Neural cell (in vitro differentiated cells): ENCODE results near the gene FGGY. TPM values are rescaled to one million over a fixed set of nuclear protein-coding genes. Genes with fewer than 3 reads are reported as not detected.

ENCODE experiments used
- H2AFZ ChIP-seq: fragments of 200-600, 300-800 bp; sonication (generic), shearing (Covaris generic); 2 replicates; pipeline ENCODE4 v1.6.0; 2014; ENCODE audit warnings: low read depth, mild to moderate bottlenecking, antibody characterized with exemption, low read length, moderate library complexity
- H3F3A ChIP-seq: fragments of 200-600 bp; shearing (Covaris generic); 2 replicates; pipeline ENCODE4 v1.6.1; 2016; ENCODE audit warnings: mild to moderate bottlenecking, moderate library complexity, mixed read lengths, antibody characterized with exemption, low read length; ENCODE audit not compliant: insufficient read depth, poor library complexity, severe bottlenecking
- H3K27ac ChIP-seq: fragments of 200-600, 300-800 bp; sonication (generic), shearing (Covaris generic); 2 replicates; pipeline ENCODE4 v1.5.1; 2014; ENCODE audit warnings: mild to moderate bottlenecking, low read length, moderate library complexity
- H3K27me3 ChIP-seq: fragments of 300-800, 200-600 bp; sonication (generic), shearing (Covaris generic); 2 replicates; pipeline ENCODE4 v1.6.0; 2014; ENCODE audit warnings: mild to moderate bottlenecking, low read depth, low read length, moderate library complexity; ENCODE audit not compliant: insufficient read depth
- H3K36me3 ChIP-seq: fragments of 300-800, 200-600 bp; sonication (generic), shearing (Covaris generic); 2 replicates; pipeline ENCODE4 v1.5.1; 2014; ENCODE audit warnings: mild to moderate bottlenecking, antibody characterized with exemption, low read length, moderate library complexity; ENCODE audit not compliant: insufficient read depth
- H3K4me2 ChIP-seq: fragments of 300-800, 200-600 bp; sonication (generic), shearing (Covaris generic); 2 replicates; pipeline ENCODE4 v1.6.0; 2014; ENCODE audit warnings: mild to moderate bottlenecking, low read length
- H3K4me3 ChIP-seq: fragments of 300-800, 200-600 bp; sonication (generic), shearing (Covaris generic); 2 replicates; pipeline ENCODE4 v1.5.1; 2014; ENCODE audit warnings: mild to moderate bottlenecking, low read length, moderate library complexity
- H3K79me2 ChIP-seq: fragments of 200-600 bp; shearing (Covaris generic); replicated peaks from 2 replicates; pipeline ENCODE4 v1.6.0; 2014; ENCODE audit warnings: mild to moderate bottlenecking, low read length, moderate library complexity; ENCODE audit not compliant: insufficient read depth
- H3K9ac ChIP-seq: fragments of 300-800, 200-600 bp; sonication (generic), shearing (Covaris generic); 2 replicates; pipeline ENCODE4 v1.6.1; 2016; ENCODE audit warnings: mild to moderate bottlenecking, low read length, mixed read lengths
- H3K9me2 ChIP-seq: fragments of 200-600 bp; shearing (Covaris generic); 2 replicates; pipeline ENCODE4 v1.6.1; 2016; ENCODE audit warnings: mild to moderate bottlenecking, low read length, mixed read lengths; ENCODE audit not compliant: insufficient read depth
- H3K9me3 ChIP-seq: fragments of 200-600, 300-800 bp; sonication (generic), shearing (Covaris generic); 2 replicates; pipeline ENCODE4 v1.6.1; 2016; ENCODE audit warnings: mild to moderate bottlenecking, mixed run types, low read length, moderate library complexity, mixed read lengths
- H4K20me1 ChIP-seq: fragments of 200-600 bp; shearing (Covaris generic); 2 replicates; pipeline ENCODE4 v1.6.1; 2016; ENCODE audit warnings: mild to moderate bottlenecking, mixed run types; ENCODE audit not compliant: insufficient read depth
- EP300 ChIP-seq: fragments of 450-650 bp; conservative IDR thresholded peaks from 2 replicates; pipeline ENCODE4 v1.6.1; 2014; ENCODE audit warnings: antibody characterized with exemption, mild to moderate bottlenecking, moderate library complexity; ENCODE audit not compliant: poor library complexity, severe bottlenecking
- EZH2 ChIP-seq: fragments of 200-600, 300-800 bp; shearing (Covaris generic), sonication (generic); IDR thresholded peaks from 2 replicates; pipeline ENCODE4 v1.6.1; 2014; ENCODE audit warnings: antibody characterized with exemption, low read length, borderline replicate concordance, mild to moderate bottlenecking; ENCODE audit not compliant: insufficient read depth, poor library complexity, severe bottlenecking
- POLR2AphosphoS5 ChIP-seq: IDR thresholded peaks from 2 replicates; pipeline ENCODE4 v1.6.1; 2012
- RAD21 ChIP-seq: fragments of 450-650 bp; conservative IDR thresholded peaks from 2 replicates; pipeline ENCODE4 v1.6.1; 2014; ENCODE audit warnings: antibody characterized with exemption, mild to moderate bottlenecking, moderate library complexity
- SMC3 ChIP-seq: fragments of 450-650 bp; conservative IDR thresholded peaks from 2 replicates; pipeline ENCODE4 v1.6.1; 2014; ENCODE audit warnings: antibody characterized with exemption, mild to moderate bottlenecking, moderate library complexity; ENCODE audit not compliant: poor library complexity
- TAF1 ChIP-seq: IDR thresholded peaks from 2 replicates; pipeline ENCODE4 v1.6.1; 2012; ENCODE audit warnings: low read depth
- polyA plus RNA-seq: library from polyadenylated mRNA; depleted of rRNA; stranded (reverse); fragments of >200 nt; gene quantifications from 2 replicates; pipeline ENCODE4 v1.2.3, GENCODE V29; 2014
- TF ChIP-seq, protein P1 (sequence below): fragments of 450-650 bp; IDR thresholded peaks from 2 replicates; pipeline ENCODE4 v1.5.1; 2014; ENCODE audit warnings: antibody characterized with exemption, mild to moderate bottlenecking, moderate library complexity; ENCODE audit not compliant: poor library complexity, severe bottlenecking
- TF ChIP-seq, protein P2 (sequence below): IDR thresholded peaks from 2 replicates; pipeline ENCODE4 v1.6.1; 2012; ENCODE audit warnings: borderline replicate concordance

The FGGY gene
- polyA plus RNA-seq, 1 donor from 2014 or later, result 7.4 TPM

DNA sequence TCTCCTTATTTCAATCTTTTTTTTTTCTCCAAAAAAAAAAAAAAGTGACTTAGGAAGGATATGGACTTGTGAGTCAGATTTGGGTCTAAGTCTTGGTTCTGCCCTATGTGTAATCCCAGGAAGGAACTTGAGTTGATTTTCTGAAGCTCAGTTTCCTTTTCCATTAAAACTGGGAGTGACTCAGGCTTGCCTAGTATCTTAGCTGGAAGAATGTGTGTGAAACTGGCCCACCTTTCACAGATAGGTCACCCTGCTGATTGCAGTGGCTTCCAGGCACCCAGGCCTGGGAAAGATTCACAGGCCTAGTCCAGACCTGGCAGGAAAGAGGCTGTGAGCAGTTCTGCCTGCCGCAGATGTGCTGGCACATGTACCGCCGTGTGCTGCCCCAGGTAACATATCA lies 299.5 kb downstream of the FGGY start:
- TF ChIP-seq POLR2AphosphoS5 (no peak), RAD21 (no peak), EP300 (no peak), EZH2 (no peak), TAF1 (no peak)
- TF ChIP-seq, protein P1, sequence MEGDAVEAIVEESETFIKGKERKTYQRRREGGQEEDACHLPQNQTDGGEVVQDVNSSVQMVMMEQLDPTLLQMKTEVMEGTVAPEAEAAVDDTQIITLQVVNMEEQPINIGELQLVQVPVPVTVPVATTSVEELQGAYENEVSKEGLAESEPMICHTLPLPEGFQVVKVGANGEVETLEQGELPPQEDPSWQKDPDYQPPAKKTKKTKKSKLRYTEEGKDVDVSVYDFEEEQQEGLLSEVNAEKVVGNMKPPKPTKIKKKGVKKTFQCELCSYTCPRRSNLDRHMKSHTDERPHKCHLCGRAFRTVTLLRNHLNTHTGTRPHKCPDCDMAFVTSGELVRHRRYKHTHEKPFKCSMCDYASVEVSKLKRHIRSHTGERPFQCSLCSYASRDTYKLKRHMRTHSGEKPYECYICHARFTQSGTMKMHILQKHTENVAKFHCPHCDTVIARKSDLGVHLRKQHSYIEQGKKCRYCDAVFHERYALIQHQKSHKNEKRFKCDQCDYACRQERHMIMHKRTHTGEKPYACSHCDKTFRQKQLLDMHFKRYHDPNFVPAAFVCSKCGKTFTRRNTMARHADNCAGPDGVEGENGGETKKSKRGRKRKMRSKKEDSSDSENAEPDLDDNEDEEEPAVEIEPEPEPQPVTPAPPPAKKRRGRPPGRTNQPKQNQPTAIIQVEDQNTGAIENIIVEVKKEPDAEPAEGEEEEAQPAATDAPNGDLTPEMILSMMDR, result no peak
- Histone ChIP-seq H3K9me3 (no peaks in the 10 kb centered on the region), H3K9me2 (no peaks in the 10 kb centered on the region), H3K27ac (no peak overlapping the region), H2AFZ (no peak overlapping the region), H3K9ac (no peak overlapping the region), H3K4me2 (no peak overlapping the region), H3K4me3 (no peak overlapping the region), H3F3A (no peaks in the 10 kb centered on the region), H3K79me2 (no peaks in the 10 kb centered on the region), H4K20me1 (no peaks in the 10 kb centered on the region), H3K36me3 (no peaks in the 10 kb centered on the region), H3K27me3 (no peaks in the 10 kb centered on the region)

DNA sequence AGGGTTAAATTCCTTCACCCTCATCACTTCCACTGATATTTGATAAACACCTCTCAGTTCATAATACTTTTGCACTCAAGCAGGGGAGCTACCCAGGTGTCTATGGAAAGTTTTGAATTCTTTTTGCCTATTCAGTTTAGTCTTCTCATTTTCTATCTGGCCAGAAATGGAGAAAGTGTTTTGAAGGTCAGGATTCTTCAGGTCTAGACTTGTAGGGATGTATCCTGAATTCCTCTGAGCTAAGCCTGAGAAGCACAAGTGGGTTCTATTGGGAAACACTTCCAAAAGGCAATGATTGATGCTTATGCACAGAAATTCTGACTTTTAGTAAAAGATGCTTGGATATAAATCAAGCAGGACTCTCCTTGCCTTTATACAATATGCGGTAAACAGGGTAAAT lies 300.1 kb downstream of the FGGY start:
- Histone ChIP-seq H2AFZ (no peak overlapping the region), H3K9me2 (no peaks in the 10 kb centered on the region), H3K4me2 (no peak overlapping the region), H3K36me3 (no peaks in the 10 kb centered on the region), H3K9me3 (no peaks in the 10 kb centered on the region), H3K79me2 (no peaks in the 10 kb centered on the region), H4K20me1 (no peaks in the 10 kb centered on the region), H3F3A (no peaks in the 10 kb centered on the region), H3K27me3 (no peaks in the 10 kb centered on the region), H3K27ac (no peak overlapping the region), H3K9ac (no peak overlapping the region), H3K4me3 (no peak overlapping the region)
- TF ChIP-seq SMC3, result no peak
- no peak for TF ChIP-seq POLR2AphosphoS5
- TF ChIP-seq TAF1, result no peak
- TF ChIP-seq EP300, result no peak
- TF ChIP-seq EZH2, result no peak
- TF ChIP-seq, protein P1, result no peak
- TF ChIP-seq, protein P2, sequence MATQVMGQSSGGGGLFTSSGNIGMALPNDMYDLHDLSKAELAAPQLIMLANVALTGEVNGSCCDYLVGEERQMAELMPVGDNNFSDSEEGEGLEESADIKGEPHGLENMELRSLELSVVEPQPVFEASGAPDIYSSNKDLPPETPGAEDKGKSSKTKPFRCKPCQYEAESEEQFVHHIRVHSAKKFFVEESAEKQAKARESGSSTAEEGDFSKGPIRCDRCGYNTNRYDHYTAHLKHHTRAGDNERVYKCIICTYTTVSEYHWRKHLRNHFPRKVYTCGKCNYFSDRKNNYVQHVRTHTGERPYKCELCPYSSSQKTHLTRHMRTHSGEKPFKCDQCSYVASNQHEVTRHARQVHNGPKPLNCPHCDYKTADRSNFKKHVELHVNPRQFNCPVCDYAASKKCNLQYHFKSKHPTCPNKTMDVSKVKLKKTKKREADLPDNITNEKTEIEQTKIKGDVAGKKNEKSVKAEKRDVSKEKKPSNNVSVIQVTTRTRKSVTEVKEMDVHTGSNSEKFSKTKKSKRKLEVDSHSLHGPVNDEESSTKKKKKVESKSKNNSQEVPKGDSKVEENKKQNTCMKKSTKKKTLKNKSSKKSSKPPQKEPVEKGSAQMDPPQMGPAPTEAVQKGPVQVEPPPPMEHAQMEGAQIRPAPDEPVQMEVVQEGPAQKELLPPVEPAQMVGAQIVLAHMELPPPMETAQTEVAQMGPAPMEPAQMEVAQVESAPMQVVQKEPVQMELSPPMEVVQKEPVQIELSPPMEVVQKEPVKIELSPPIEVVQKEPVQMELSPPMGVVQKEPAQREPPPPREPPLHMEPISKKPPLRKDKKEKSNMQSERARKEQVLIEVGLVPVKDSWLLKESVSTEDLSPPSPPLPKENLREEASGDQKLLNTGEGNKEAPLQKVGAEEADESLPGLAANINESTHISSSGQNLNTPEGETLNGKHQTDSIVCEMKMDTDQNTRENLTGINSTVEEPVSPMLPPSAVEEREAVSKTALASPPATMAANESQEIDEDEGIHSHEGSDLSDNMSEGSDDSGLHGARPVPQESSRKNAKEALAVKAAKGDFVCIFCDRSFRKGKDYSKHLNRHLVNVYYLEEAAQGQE, result no peak
